Measurements from ENCODE around the gene RNF186.

DNA sequence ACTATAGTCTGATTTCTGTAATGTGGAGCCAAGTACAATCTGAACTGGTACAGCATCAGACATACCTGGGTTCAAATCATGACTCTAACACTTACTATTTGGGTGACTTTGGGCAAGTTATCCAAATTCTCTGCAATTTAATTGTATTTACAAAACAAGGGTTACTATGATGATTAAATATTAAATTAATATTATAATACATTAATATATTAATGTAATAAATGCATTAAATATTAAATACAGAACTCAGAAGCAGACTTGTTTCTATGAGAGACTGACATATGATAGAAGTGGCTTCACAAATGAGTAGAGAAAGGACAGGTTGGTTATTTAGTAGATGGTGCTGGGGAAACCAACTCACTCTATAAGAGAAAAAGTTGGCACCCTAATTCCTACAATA is 39.8 kb upstream of the RNF186 start:
- TF ChIP-seq EZH2 (IDR thresholded peaks at IDR 0.05; ENCODE audit: low read length), result no peak
- TF ChIP-seq, protein P1, sequence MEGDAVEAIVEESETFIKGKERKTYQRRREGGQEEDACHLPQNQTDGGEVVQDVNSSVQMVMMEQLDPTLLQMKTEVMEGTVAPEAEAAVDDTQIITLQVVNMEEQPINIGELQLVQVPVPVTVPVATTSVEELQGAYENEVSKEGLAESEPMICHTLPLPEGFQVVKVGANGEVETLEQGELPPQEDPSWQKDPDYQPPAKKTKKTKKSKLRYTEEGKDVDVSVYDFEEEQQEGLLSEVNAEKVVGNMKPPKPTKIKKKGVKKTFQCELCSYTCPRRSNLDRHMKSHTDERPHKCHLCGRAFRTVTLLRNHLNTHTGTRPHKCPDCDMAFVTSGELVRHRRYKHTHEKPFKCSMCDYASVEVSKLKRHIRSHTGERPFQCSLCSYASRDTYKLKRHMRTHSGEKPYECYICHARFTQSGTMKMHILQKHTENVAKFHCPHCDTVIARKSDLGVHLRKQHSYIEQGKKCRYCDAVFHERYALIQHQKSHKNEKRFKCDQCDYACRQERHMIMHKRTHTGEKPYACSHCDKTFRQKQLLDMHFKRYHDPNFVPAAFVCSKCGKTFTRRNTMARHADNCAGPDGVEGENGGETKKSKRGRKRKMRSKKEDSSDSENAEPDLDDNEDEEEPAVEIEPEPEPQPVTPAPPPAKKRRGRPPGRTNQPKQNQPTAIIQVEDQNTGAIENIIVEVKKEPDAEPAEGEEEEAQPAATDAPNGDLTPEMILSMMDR (optimal IDR thresholded peaks at IDR 0.05 in 1 of 3, IDR thresholded peaks at IDR 0.05 in 1 of 3, conservative IDR thresholded peaks at IDR 0.05 in 1 of 3; ENCODE audit: extremely low read depth in 1 of 3, insufficient read depth in 2 of 3, low read length in 3 of 3), result no peak
